ENCODE results near the gene EXOSC2. TPM values are rescaled to one million over a fixed set of nuclear protein-coding genes. Genes with fewer than 3 reads are reported as not detected.

Gene EXOSC2
- total RNA-seq, 1 donor from 2014 or later: 24.9 TPM

GRCh38 chr9:130688072-130688471 is 5.5 kb upstream of the EXOSC2 start:
- Histone ChIP-seq H3K36me3 (ENCODE audit: control insufficient read depth, insufficient read depth, low read length) (no peaks in the 10 kb centered on the region), H3K4me3 (ENCODE audit: low read depth, low read length) (no peak overlapping the region)

GRCh38 chr9:130689572-130689936 is 4.0 kb upstream of the EXOSC2 start:
- Histone ChIP-seq H3K27me3 (ENCODE audit: control insufficient read depth, insufficient read depth, low read length) (no peaks in the 10 kb centered on the region), H3K36me3 (ENCODE audit: control insufficient read depth, insufficient read depth, low read length) (no peaks in the 10 kb centered on the region), H3K4me3 (ENCODE audit: low read depth, low read length) (no peak overlapping the region)
- TF ChIP-seq CTCF (IDR thresholded peaks at IDR 0.05; ENCODE audit: insufficient read depth, low read length, poor library complexity, severe bottlenecking): no peak
- no peak for DNase-seq (ENCODE audit: low read depth)

More at GRCh38 chr9:130688072-130688471, 5.5 kb upstream of the EXOSC2 start:
- DNase-seq (ENCODE audit: low read depth): no peak
- TF ChIP-seq CTCF (IDR thresholded peaks at IDR 0.05; ENCODE audit: insufficient read depth, low read length, poor library complexity, severe bottlenecking): no peak
- no peaks in the 10 kb centered on the region for H3K27me3 ChIP-seq (ENCODE audit: control insufficient read depth, insufficient read depth, low read length)

DNA sequence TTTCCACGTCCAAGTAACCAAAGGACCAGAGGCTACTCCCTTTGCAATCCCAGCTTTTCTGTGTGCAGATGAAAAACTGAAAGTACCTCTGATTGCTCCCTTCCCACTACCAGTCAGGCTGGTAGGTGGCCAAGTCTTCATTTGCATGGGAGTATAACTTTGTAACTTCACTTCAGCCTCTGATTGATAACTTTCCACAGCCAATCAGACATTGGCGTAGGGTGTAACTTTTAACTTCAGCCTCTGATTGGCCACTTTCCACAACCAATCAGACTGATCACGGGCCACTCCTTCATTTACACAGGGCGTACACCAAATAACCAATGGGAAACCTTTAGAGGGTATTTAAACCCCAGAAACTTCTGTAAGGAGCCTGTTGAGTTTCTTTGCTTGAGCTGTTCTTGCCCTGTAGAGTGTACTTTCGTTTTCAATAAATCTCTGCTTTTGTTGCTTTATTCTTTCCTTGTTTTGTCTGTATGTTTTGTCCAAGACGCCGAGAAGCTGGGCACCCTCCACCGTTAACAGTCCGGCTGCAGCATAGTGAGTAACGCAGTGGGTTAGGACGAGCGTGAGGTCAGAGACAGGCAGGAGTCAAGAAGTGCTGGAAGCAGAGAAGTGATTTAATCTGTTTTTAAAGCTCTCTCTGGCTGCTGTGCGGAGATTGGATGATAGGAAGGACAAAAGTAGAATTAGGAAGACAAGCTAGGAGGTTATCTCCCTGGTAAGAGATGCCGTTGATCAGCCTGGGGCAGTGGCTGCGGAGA is 3.5 kb upstream of the EXOSC2 start:
- H3K27me3 ChIP-seq (ENCODE audit: control insufficient read depth, insufficient read depth, low read length): no peaks in the 10 kb centered on the region
- DNase-seq (ENCODE audit: low read depth): no peak
- no peak overlapping the region for H3K4me3 ChIP-seq (ENCODE audit: low read depth, low read length)
- H3K36me3 ChIP-seq (ENCODE audit: control insufficient read depth, insufficient read depth, low read length): no peaks in the 10 kb centered on the region
- TF ChIP-seq CTCF (IDR thresholded peaks at IDR 0.05; ENCODE audit: insufficient read depth, low read length, poor library complexity, severe bottlenecking): no peak

DNA sequence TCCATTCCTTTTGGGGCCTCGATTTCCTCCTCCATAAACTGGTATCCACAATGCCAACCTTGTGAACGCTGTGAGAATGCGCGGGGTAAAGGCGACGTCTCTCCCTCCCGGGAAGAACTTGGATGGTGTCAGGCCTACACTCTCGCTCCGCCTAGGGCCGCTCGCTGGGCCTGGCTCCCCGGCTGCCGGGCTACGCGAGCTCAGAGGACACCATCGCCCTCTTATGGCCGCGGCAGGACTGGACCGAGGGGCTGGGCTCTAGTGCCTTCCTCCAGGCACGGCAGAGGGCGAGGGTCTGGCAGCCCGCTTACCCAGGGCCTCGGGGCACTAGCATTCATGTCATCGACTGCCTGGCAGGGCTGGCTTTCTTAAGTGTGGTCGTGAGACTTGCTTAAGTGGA is 1.3 kb upstream of the EXOSC2 start:
- Histone ChIP-seq H3K4me3 (ENCODE audit: low read depth, low read length) (no peak overlapping the region), H3K36me3 (ENCODE audit: control insufficient read depth, insufficient read depth, low read length) (no peaks in the 10 kb centered on the region), H3K27me3 (ENCODE audit: control insufficient read depth, insufficient read depth, low read length) (no peaks in the 10 kb centered on the region)
- peak; percentile 42 for TF ChIP-seq CTCF (IDR thresholded peaks at IDR 0.05; ENCODE audit: insufficient read depth, low read length, poor library complexity, severe bottlenecking)
- DNase-seq (ENCODE audit: low read depth): no peak

GRCh38 chr9:130693101-130693425 is 517 bp upstream of the EXOSC2 start:
- TF ChIP-seq CTCF (IDR thresholded peaks at IDR 0.05; ENCODE audit: insufficient read depth, low read length, poor library complexity, severe bottlenecking): no peak
- no peak for DNase-seq (ENCODE audit: low read depth)
- peak overlapping the region; percentile 36 for H3K4me3 ChIP-seq (ENCODE audit: low read depth, low read length)

DNA sequence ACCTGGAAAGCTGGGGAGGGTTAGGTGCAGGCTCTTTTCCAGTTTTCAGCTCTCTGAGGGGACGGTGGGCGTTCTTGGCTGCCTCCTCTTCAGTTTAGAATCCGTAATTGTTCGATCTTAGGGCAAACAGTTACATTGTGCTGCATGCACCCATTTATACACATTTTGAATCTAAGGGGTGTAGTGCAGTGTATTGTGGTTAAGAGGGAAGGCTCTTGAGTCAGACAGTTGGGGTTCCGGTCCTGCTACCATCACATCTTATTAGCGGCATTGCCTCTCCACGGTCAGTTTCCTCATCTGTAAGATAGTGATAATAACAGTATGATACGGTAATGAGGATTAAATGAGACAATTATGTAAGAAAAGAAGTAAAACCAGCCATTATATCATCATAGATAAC is 625 bp downstream of the EXOSC2 start:
- peaks cover 1% of the 10 kb centered on the region for H3K36me3 ChIP-seq (ENCODE audit: control insufficient read depth, insufficient read depth, low read length)
- peak overlapping the region; percentile 72 for H3K4me3 ChIP-seq (ENCODE audit: low read depth, low read length)
- no peaks in the 10 kb centered on the region for H3K27me3 ChIP-seq (ENCODE audit: control insufficient read depth, insufficient read depth, low read length)
- no peak for TF ChIP-seq CTCF (IDR thresholded peaks at IDR 0.05; ENCODE audit: insufficient read depth, low read length, poor library complexity, severe bottlenecking)
- DNase-seq (ENCODE audit: low read depth): no peak

More at GRCh38 chr9:130693101-130693425, 517 bp upstream of the EXOSC2 start:
- Histone ChIP-seq H3K36me3 (ENCODE audit: control insufficient read depth, insufficient read depth, low read length) (no peaks in the 10 kb centered on the region), H3K27me3 (ENCODE audit: control insufficient read depth, insufficient read depth, low read length) (no peaks in the 10 kb centered on the region)
